ENCODE results near the gene TMEM163.
A peak's percentile ranks its signal among the peaks of the same experiment; 100 is the strongest.

Gene TMEM163

DNA sequence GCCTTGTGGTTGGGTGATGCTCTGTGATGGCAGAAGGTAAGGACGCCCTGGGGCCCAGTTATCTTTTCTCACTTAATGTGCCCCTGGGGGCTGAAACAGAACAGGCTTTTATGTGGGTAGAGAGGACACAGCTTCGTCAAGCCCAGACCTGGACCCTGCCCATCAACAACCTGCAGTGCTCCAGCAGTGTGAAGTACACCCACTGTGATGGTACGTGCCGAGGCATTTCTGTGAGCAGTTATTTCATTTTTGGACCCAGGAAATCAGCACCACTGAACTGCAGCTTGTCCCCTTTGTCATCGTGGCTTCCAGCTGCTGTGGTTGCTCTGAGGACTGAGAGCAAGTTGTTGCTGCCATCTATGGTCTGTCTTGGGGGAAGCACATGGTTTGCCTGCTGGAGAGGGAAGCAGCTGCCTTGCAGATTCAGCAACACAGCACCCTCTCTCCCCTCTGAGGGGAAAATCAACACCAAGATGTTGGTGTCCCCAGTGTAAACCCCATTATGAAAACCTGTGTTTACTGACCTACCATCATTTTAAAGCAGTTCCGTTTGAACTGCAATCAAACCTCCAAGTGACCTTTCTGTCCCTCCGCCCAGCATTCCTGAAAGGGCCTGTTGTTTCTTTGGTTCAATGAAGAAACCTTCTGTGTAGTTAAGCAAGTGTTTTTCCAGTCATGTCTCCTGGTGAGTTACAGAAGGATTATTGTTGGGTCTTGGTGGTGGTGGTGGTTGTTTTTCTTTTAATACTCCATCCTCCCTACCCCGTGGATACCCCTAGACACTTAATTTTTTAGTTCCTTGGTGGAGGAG, 306.8 kb downstream of the TMEM163 start:
- no peak overlapping the region for H3K4me3 ChIP-seq (ENCODE audit: low read depth, low read length)
- TF ChIP-seq, protein P1, sequence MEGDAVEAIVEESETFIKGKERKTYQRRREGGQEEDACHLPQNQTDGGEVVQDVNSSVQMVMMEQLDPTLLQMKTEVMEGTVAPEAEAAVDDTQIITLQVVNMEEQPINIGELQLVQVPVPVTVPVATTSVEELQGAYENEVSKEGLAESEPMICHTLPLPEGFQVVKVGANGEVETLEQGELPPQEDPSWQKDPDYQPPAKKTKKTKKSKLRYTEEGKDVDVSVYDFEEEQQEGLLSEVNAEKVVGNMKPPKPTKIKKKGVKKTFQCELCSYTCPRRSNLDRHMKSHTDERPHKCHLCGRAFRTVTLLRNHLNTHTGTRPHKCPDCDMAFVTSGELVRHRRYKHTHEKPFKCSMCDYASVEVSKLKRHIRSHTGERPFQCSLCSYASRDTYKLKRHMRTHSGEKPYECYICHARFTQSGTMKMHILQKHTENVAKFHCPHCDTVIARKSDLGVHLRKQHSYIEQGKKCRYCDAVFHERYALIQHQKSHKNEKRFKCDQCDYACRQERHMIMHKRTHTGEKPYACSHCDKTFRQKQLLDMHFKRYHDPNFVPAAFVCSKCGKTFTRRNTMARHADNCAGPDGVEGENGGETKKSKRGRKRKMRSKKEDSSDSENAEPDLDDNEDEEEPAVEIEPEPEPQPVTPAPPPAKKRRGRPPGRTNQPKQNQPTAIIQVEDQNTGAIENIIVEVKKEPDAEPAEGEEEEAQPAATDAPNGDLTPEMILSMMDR (IDR thresholded peaks at IDR 0.05; ENCODE audit: insufficient read depth, low read depth, low read length, missing control alignments): peak; percentile 81
- peak; percentile 93 for DNase-seq (ENCODE audit: low read depth)

DNA sequence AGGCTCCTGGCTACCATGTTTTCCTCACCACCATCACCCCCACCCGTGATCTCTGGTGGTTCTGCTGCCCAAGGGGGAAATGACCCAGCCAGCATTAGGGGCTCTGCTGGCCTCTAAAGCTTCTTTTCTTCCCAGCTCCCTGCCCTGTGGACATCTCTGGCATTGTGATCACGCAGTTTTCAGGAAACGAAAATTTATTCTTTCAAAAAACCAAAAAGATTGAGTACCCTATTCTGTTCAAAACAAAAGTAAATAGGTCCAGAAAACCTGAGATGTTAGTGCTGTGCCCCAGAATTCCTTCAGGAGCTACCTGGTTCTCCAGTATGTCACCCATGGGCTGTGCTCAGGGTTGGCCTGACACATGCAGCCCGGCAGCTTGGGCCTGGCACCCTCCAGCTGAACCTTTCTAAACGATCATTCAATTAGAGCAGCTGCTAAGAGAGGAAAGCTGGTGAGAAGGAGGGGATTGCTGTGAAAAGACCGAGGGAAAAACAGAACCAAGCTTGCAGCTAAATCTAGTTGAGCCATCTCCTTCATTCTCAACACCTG, 307.4 kb downstream of the TMEM163 start:
- DNase-seq (ENCODE audit: low read depth): no peak
- H3K4me3 ChIP-seq (ENCODE audit: low read depth, low read length): no peak overlapping the region
- TF ChIP-seq, protein P1 (IDR thresholded peaks at IDR 0.05; ENCODE audit: insufficient read depth, low read depth, low read length, missing control alignments): no peak

DNA sequence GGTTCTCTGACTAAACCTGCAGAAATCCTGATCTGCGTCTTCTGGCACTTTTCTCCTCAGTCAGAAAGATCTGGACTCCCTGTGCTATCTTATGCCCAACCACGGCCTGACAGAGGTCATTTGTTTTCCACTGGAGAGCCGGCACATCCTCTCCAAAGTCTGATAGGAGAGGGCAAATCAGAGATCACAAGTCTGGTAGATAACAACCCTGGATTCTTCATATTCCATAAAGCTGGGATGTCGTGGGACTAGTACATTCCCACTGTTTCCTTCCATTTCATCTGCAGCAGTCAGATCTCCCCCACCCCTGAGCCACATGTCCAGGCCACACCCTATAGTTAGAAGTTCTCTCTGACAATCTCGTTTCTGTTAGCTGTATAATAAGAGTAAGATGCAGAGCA, 308.0 kb downstream of the TMEM163 start:
- TF ChIP-seq, protein P1 (IDR thresholded peaks at IDR 0.05; ENCODE audit: insufficient read depth, low read depth, low read length, missing control alignments): no peak
- H3K4me3 ChIP-seq (ENCODE audit: low read depth, low read length): no peak overlapping the region
- no peak for DNase-seq (ENCODE audit: low read depth)

DNA sequence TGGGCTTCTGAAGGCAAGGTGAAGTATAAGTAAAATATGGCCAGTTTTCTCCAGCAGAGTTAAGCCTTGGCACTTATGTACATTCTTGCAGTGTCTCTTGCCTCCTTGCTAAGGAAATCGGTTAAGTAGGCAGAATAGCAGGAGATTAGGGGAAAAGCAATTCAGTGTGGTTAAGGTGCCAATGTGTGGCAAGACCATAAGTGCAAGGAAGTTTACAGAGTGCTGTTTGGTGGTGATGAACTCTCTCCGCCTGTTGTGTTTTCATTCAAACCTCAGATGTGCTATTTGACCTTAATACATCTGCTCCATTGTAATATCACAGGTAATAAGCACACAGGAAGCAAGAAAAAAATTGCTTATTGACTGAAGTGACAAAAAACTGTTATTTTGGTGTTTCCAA, 308.8 kb downstream of the TMEM163 start:
- DNase-seq (ENCODE audit: low read depth): no peak
- H3K4me3 ChIP-seq (ENCODE audit: low read depth, low read length): no peak overlapping the region
- TF ChIP-seq, protein P1 (IDR thresholded peaks at IDR 0.05; ENCODE audit: insufficient read depth, low read depth, low read length, missing control alignments): no peak

DNA sequence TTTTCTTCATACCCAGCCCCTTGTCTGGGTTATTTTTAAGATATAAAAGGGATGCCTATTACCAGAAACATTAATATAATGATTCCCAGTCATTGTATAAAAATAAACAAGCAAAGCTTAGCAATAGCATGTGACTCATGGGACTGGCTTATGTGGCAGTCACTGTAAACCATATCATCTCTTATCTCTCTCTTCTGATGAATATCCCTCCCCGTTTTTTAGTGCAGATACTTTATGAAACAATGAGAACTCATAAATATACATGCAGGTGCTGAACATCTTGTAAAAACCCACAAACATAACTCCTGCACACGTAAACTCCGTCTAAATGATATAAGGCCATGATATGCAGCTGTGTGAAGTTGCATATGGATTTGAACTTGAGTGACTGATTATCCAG, 310.0 kb downstream of the TMEM163 start:
- TF ChIP-seq, protein P1 (IDR thresholded peaks at IDR 0.05; ENCODE audit: insufficient read depth, low read depth, low read length, missing control alignments): no peak
- DNase-seq (ENCODE audit: low read depth): no peak

DNA sequence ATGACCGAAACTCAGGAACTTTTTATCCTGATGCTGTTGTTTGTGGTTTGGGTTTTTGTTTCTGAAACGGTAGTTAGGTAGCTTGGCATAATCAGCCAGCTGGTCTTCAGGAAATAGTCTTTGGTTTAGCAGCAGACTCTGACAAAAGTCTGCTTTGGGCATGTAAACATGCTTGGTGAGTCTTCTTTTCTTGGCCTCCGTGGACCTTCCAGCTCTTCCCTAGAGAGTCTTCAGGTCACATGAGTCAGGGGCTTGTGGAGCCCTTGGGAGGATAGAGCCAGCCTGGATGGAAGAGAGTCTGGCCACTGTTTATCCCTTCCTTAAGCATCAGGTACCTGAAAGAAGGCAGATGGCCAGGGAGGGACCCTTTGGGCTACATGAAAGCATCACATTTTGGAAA, 310.4 kb downstream of the TMEM163 start:
- no peak overlapping the region for H3K4me3 ChIP-seq (ENCODE audit: low read depth, low read length)
- TF ChIP-seq, protein P1 (IDR thresholded peaks at IDR 0.05; ENCODE audit: insufficient read depth, low read depth, low read length, missing control alignments): no peak
- no peak for DNase-seq (ENCODE audit: low read depth)

More for the DNA sequence above, 310.0 kb downstream of the TMEM163 start:
- H3K4me3 ChIP-seq (ENCODE audit: low read depth, low read length): no peak overlapping the region
